Measurements from ENCODE around the gene CLCNKA. TPM values are rescaled to one million over a fixed set of nuclear protein-coding genes. Genes with fewer than 3 reads are reported as not detected.
A peak's percentile ranks its signal among the peaks of the same experiment; 100 is the strongest.

CLCNKA gene
- total and polyA plus RNA-seq, 4 donors = not detected

DNA sequence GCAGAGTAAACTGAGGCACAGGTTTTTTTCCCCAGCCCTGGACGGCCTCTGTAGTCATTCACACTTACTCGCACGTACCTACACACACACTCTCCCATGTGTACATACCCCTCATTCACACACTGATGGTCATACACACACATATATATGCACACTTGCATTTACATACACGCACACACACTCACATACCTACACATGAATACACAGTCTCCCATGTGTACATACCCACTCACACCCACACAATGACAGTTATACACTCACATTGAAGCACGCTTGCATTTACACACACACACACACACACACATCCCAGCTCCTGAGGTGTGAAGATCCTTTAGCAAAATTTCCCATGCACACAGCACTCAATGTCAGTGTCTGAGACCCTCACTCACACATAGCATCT lies 52.4 kb downstream of the CLCNKA start:
- no peaks in the 10 kb centered on the region for H3K9me3 ChIP-seq (ENCODE audit: control insufficient read depth in 4 of 4, low read length in 3 of 4)
- 86% methylated on average over 5 of the region's 5 CpGs for WGBS
- TF ChIP-seq HNF4G (IDR thresholded peaks at IDR 0.05) (no peak), MAX (IDR thresholded peaks at IDR 0.05) (no peak), RXRA (IDR thresholded peaks at IDR 0.05) (no peak), RAD21 (IDR thresholded peaks at IDR 0.05) (no peak), SP1 (IDR thresholded peaks at IDR 0.05) (no peak), HNF4A (conservative IDR thresholded peaks at IDR 0.05) (no peak), FOXA2 (IDR thresholded peaks at IDR 0.05) (no peak)
- TF ChIP-seq, protein P1, sequence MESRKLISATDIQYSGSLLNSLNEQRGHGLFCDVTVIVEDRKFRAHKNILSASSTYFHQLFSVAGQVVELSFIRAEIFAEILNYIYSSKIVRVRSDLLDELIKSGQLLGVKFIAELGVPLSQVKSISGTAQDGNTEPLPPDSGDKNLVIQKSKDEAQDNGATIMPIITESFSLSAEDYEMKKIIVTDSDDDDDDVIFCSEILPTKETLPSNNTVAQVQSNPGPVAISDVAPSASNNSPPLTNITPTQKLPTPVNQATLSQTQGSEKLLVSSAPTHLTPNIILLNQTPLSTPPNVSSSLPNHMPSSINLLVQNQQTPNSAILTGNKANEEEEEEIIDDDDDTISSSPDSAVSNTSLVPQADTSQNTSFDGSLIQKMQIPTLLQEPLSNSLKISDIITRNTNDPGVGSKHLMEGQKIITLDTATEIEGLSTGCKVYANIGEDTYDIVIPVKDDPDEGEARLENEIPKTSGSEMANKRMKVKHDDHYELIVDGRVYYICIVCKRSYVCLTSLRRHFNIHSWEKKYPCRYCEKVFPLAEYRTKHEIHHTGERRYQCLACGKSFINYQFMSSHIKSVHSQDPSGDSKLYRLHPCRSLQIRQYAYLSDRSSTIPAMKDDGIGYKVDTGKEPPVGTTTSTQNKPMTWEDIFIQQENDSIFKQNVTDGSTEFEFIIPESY (IDR thresholded peaks at IDR 0.05) = no peak
- TF ChIP-seq, protein P2, sequence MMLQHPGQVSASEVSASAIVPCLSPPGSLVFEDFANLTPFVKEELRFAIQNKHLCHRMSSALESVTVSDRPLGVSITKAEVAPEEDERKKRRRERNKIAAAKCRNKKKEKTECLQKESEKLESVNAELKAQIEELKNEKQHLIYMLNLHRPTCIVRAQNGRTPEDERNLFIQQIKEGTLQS (IDR thresholded peaks at IDR 0.05) = no peak
- peaks cover 4 to 23% (median 12%) of the 10 kb centered on the region in 4 donors for H3K4me1 ChIP-seq (ENCODE audit: control insufficient read depth in 4 of 4, insufficient read depth in 4 of 4, low read length in 3 of 4)
- H3K36me3 ChIP-seq (ENCODE audit: control insufficient read depth in 4 of 4, insufficient read depth in 3 of 4, low read depth in 1 of 4, low read length in 3 of 4) = no peaks in the 10 kb centered on the region
- no peaks in the 10 kb centered on the region for H3K27me3 ChIP-seq (ENCODE audit: control insufficient read depth in 4 of 4, insufficient read depth in 4 of 4, low read length in 3 of 4)
- H3K9ac ChIP-seq (ENCODE audit: low read depth in 1 of 2, low read length in 2 of 2) = no peak overlapping the region
- no peak for DNase-seq (ENCODE audit: low spot score)
- H3K4me3 ChIP-seq (ENCODE audit: low read depth in 1 of 3, low read length in 3 of 3) = no peak overlapping the region
- no peak overlapping the region for H3K27ac ChIP-seq (ENCODE audit: low read depth in 1 of 2, low read length in 2 of 2)

- Histone ChIP-seq H3K9me3 (ENCODE audit: control insufficient read depth in 4 of 4, low read length in 3 of 4) (no peaks in the 10 kb centered on the region), H3K4me3 (ENCODE audit: low read depth in 1 of 3, low read length in 3 of 3) (no peak overlapping the region), H3K36me3 (ENCODE audit: control insufficient read depth in 4 of 4, insufficient read depth in 3 of 4, low read depth in 1 of 4, low read length in 3 of 4) (no peaks in the 10 kb centered on the region), H3K4me1 (ENCODE audit: control insufficient read depth in 4 of 4, insufficient read depth in 4 of 4, low read length in 3 of 4) (peaks cover 4 to 24% (median 12%) of the 10 kb centered on the region in 4 donors), H3K9ac (ENCODE audit: low read depth in 1 of 2, low read length in 2 of 2) (no peak overlapping the region), H3K27me3 (ENCODE audit: control insufficient read depth in 4 of 4, insufficient read depth in 4 of 4, low read length in 3 of 4) (no peaks in the 10 kb centered on the region), H3K27ac (ENCODE audit: low read depth in 1 of 2, low read length in 2 of 2) (no peak overlapping the region)
- WGBS = 74% methylated on average over 11 of the region's 11 CpGs
- TF ChIP-seq FOXA1 (IDR thresholded peaks at IDR 0.05) = no peak
- no peak for TF ChIP-seq MAX (IDR thresholded peaks at IDR 0.05)
- TF ChIP-seq RXRA (IDR thresholded peaks at IDR 0.05) = no peak
- no peak for TF ChIP-seq RAD21 (IDR thresholded peaks at IDR 0.05)
- DNase-seq (ENCODE audit: low spot score) = no peak
Measured at GRCh38 chr1:16075337-16076030, 53.6 kb downstream of the CLCNKA start.

DNA sequence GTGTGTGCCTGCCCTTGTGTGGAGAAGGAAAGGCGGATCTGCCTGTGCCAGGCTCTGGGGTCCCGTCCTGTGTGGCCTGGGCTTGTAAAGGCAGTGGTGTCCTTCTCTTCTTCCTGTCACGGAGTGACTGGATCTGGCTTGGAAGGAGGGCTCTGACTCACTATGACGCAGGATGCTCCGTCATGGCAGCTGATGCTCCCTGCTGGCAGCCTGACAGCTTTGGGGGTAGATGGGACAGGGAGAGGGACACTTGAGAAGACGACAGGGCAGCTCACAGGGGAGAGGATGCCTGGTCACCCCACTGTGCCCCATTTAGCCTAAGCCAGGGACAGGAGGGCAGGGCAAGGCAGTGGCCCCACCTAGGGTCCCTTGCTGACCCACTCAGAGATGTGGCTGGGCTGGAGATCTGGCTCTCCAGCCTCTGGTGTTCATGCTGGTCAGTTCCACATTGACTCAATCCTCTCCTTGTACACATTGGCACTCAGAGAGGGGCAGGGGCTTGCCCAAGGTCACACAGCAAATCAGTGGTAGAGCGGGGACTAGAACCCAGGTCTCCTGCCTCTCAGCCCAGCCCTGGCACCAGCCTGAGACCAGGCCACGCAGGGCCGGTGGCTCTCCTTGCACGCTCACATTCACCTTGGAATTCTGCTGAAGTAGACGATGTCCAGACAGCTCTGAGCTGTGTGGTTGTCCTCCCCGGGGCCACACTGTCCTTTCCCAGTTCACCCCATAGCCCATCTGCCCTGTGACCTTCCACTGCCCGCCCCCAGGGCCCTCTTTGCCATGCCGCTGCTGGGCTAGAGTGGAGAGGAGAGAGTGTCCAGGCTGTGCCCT lies 54.4 kb downstream of the CLCNKA start:
- DNase-seq (ENCODE audit: low spot score) = no peak
- WGBS = 85% methylated on average over 14 of the region's 14 CpGs

More for the DNA sequence above, 54.4 kb downstream of the CLCNKA start:
- no peaks in the 10 kb centered on the region for H3K36me3 ChIP-seq (ENCODE audit: control insufficient read depth in 4 of 4, insufficient read depth in 3 of 4, low read depth in 1 of 4, low read length in 3 of 4)
- H3K27me3 ChIP-seq (ENCODE audit: control insufficient read depth in 4 of 4, insufficient read depth in 4 of 4, low read length in 3 of 4) = no peaks in the 10 kb centered on the region
- TF ChIP-seq SP1 (IDR thresholded peaks at IDR 0.05) = peak; percentile 2
- TF ChIP-seq, protein P2 (IDR thresholded peaks at IDR 0.05) = no peak
- TF ChIP-seq JUND (IDR thresholded peaks at IDR 0.05) = no peak
- H3K27ac ChIP-seq (ENCODE audit: low read depth in 1 of 2, low read length in 2 of 2) = no peak overlapping the region
- H3K4me1 ChIP-seq (ENCODE audit: control insufficient read depth in 4 of 4, insufficient read depth in 4 of 4, low read length in 3 of 4) = peaks cover 4 to 24% (median 12%) of the 10 kb centered on the region in 4 donors
- no peak overlapping the region for H3K4me3 ChIP-seq (ENCODE audit: low read depth in 1 of 3, low read length in 3 of 3)
- no peaks in the 10 kb centered on the region for H3K9me3 ChIP-seq (ENCODE audit: control insufficient read depth in 4 of 4, low read length in 3 of 4)
- no peak overlapping the region for H3K9ac ChIP-seq (ENCODE audit: low read depth in 1 of 2, low read length in 2 of 2)
